NCI-H82 treated with DMSO at 0.1 percent for 48 hours (cell line): ENCODE data around the gene LIMCH1.
A peak's percentile ranks its signal among the peaks of the same experiment; 100 is the strongest.

Experiments used
- DNase-seq: peaks from one replicate; lab custom pipeline; 2025; ENCODE audit not compliant: unreplicated experiment; lab: John Stamatoyannopoulos, UW

Gene LIMCH1

GRCh38 chr4:41559940-41560516 lies 22.1 kb downstream of the LIMCH1 start:
- no peak for DNase-seq

- DNase-seq = no peak
Measured at GRCh38 chr4:41561244-41561643, 23.3 kb downstream of the LIMCH1 start.

- no peak for DNase-seq
Measured at GRCh38 chr4:41567186-41567585, 29.2 kb downstream of the LIMCH1 start.

- no peak for DNase-seq
Measured at GRCh38 chr4:41568363-41568762, 30.4 kb downstream of the LIMCH1 start.

GRCh38 chr4:41569961-41570360 lies 32.0 kb downstream of the LIMCH1 start:
- peak; percentile 14 for DNase-seq

- DNase-seq = peak; percentile 53
Measured at GRCh38 chr4:41571422-41571821, 33.5 kb downstream of the LIMCH1 start.

GRCh38 chr4:41572516-41572915 lies 34.6 kb downstream of the LIMCH1 start:
- DNase-seq = no peak

- DNase-seq = peak; percentile 5
Measured at GRCh38 chr4:41572956-41573355, 35.0 kb downstream of the LIMCH1 start.

GRCh38 chr4:41573502-41574001 lies 35.6 kb downstream of the LIMCH1 start:
- no peak for DNase-seq

GRCh38 chr4:41575207-41575606 lies 37.2 kb downstream of the LIMCH1 start:
- no peak for DNase-seq

GRCh38 chr4:41575665-41576064 lies 37.7 kb downstream of the LIMCH1 start:
- DNase-seq = peak; percentile 12

GRCh38 chr4:41579043-41579442 lies 41.1 kb downstream of the LIMCH1 start:
- peak; percentile 82 for DNase-seq

GRCh38 chr4:41579526-41579925 lies 41.6 kb downstream of the LIMCH1 start:
- DNase-seq = peak; percentile 61

- DNase-seq = no peak
Measured at GRCh38 chr4:41580007-41580406, 42.0 kb downstream of the LIMCH1 start.

GRCh38 chr4:41586675-41587225 lies 48.8 kb downstream of the LIMCH1 start:
- no peak for DNase-seq

- no peak for DNase-seq
Measured at GRCh38 chr4:41587286-41587685, 49.3 kb downstream of the LIMCH1 start.

GRCh38 chr4:41590591-41590990 lies 52.6 kb downstream of the LIMCH1 start:
- no peak for DNase-seq

- no peak for DNase-seq
Measured at GRCh38 chr4:41594432-41594831, 56.5 kb downstream of the LIMCH1 start.

GRCh38 chr4:41597494-41597893 lies 59.5 kb downstream of the LIMCH1 start:
- DNase-seq = no peak

- no peak for DNase-seq
Measured at GRCh38 chr4:41598580-41598979, 60.6 kb downstream of the LIMCH1 start.

- no peak for DNase-seq
Measured at GRCh38 chr4:41599192-41599786, 61.3 kb downstream of the LIMCH1 start.

- DNase-seq = no peak
Measured at GRCh38 chr4:41600243-41600912, 62.4 kb downstream of the LIMCH1 start.
